Measurements from ENCODE around the gene ENTPD2. TPM values are rescaled to one million over a fixed set of nuclear protein-coding genes. Genes with fewer than 3 reads are reported as not detected.

The ENTPD2 gene
- total RNA-seq, 1 donor from 2014 or later = 0.19 TPM

DNA sequence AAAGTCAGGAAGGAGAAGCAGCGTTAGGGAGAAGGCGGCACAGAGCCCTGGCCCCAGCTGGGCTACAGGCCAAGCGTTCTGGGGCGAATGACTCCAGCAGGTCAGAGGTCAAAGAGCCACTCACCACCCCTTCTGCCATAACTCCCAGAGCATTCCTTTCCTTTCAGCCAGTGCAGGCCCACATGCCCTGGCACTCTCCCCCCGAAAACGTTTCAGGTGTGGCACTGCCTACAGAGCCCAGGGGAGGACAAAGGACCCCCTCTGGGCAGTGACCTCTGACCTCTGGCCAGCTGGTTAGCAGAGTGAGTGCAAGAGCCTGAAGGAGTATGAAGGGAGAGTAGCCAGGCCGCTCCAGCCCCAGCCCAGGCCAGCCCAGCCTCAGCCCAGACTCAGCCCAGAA lies 30.7 kb downstream of the ENTPD2 start:
- H3K9me3 Mint-ChIP-seq (ENCODE audit: low read depth) = no peaks in the 10 kb centered on the region
- H3K27ac Mint-ChIP-seq = no peak overlapping the region
- TF ChIP-seq, protein P1, sequence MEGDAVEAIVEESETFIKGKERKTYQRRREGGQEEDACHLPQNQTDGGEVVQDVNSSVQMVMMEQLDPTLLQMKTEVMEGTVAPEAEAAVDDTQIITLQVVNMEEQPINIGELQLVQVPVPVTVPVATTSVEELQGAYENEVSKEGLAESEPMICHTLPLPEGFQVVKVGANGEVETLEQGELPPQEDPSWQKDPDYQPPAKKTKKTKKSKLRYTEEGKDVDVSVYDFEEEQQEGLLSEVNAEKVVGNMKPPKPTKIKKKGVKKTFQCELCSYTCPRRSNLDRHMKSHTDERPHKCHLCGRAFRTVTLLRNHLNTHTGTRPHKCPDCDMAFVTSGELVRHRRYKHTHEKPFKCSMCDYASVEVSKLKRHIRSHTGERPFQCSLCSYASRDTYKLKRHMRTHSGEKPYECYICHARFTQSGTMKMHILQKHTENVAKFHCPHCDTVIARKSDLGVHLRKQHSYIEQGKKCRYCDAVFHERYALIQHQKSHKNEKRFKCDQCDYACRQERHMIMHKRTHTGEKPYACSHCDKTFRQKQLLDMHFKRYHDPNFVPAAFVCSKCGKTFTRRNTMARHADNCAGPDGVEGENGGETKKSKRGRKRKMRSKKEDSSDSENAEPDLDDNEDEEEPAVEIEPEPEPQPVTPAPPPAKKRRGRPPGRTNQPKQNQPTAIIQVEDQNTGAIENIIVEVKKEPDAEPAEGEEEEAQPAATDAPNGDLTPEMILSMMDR (IDR thresholded peaks at IDR 0.05; ENCODE audit: unreplicated experiment) = no peak
- H3K27me3 Mint-ChIP-seq = peaks cover 3% of the 10 kb centered on the region
- no peaks in the 10 kb centered on the region for H3K36me3 Mint-ChIP-seq (ENCODE audit: insufficient read depth)
- H3K4me3 Mint-ChIP-seq (ENCODE audit: low read depth) = no peak overlapping the region
- peaks cover 2% of the 10 kb centered on the region for H3K4me1 Mint-ChIP-seq (ENCODE audit: low read depth)
- DNase-seq (ENCODE audit: low spot score, unreplicated experiment) = no peak

DNA sequence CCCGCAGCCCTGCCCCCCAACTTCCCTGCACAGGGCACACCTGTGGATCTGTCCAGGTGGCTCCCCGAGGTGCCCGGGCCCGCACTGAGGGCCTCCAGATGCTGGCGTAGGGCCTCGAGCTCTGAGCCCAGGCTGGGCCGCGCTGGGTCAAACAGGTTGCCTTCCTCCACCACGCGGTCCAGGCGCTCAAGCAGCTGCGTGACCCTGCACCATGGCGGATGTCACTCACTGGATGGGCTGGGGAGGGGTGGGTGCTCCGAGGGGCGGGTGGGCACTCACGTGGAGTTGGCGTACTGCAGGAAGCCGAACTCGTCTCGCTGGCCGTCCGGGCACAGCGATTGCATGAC lies 31.2 kb downstream of the ENTPD2 start:
- Mint-ChIP-seq H3K36me3 (ENCODE audit: insufficient read depth) (no peaks in the 10 kb centered on the region), H3K4me3 (ENCODE audit: low read depth) (no peak overlapping the region), H3K27me3 (peaks cover 3% of the 10 kb centered on the region), H3K4me1 (ENCODE audit: low read depth) (peaks cover 2% of the 10 kb centered on the region), H3K9me3 (ENCODE audit: low read depth) (no peaks in the 10 kb centered on the region), H3K27ac (no peak overlapping the region)
- TF ChIP-seq, protein P1 (IDR thresholded peaks at IDR 0.05; ENCODE audit: unreplicated experiment) = no peak
- DNase-seq (ENCODE audit: low spot score, unreplicated experiment) = no peak

DNA sequence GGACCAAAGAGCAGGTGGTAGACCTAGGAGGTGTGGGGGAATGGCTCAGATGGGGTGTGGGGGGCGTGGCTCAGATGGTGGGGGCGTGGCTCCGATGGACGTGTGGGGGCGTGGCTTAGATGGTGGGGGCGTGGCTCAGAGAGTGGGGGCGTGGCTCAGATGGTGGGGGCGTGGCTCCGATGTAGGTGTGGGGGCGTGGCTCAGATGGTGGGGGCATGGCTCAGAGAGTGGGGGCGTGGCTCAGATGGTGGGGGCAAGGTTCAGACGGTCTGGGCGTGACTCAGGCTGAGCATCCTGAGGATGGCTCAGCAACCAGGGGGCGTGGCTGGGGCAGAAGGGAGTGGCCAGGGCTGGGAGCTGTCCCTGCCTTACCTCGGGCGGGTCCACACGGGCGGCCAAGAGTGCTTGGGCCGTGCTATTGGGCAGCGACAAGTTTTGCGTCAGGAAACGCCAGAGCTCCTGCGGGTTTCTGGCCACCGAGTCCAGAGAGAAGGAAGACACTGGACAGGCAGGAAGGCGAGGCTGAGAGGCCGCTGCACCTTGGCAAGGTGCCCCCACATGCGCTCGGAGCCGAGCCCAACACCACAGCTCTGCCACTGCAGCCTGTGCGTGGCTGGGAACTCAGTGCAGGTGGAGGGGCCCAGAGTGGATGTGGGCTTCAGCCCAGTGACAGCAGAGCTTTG lies 31.7 kb downstream of the ENTPD2 start:
- Mint-ChIP-seq H3K4me1 (ENCODE audit: low read depth) (peaks cover under 1% of the 10 kb centered on the region), H3K27me3 (peaks cover under 1% of the 10 kb centered on the region), H3K36me3 (ENCODE audit: insufficient read depth) (no peaks in the 10 kb centered on the region), H3K27ac (no peak overlapping the region), H3K4me3 (ENCODE audit: low read depth) (no peak overlapping the region), H3K9me3 (ENCODE audit: low read depth) (no peaks in the 10 kb centered on the region)
- TF ChIP-seq, protein P1 (IDR thresholded peaks at IDR 0.05; ENCODE audit: unreplicated experiment) = no peak
- no peak for DNase-seq (ENCODE audit: low spot score, unreplicated experiment)

- H3K36me3 Mint-ChIP-seq (ENCODE audit: insufficient read depth) = peaks cover 1% of the 10 kb centered on the region
- H3K4me1 Mint-ChIP-seq (ENCODE audit: low read depth) = no peaks in the 10 kb centered on the region
- H3K27ac Mint-ChIP-seq = no peak overlapping the region
- H3K4me3 Mint-ChIP-seq (ENCODE audit: low read depth) = no peak overlapping the region
- TF ChIP-seq, protein P1 (IDR thresholded peaks at IDR 0.05; ENCODE audit: unreplicated experiment) = no peak
- DNase-seq (ENCODE audit: low spot score, unreplicated experiment) = no peak
- no peaks in the 10 kb centered on the region for H3K27me3 Mint-ChIP-seq
- no peaks in the 10 kb centered on the region for H3K9me3 Mint-ChIP-seq (ENCODE audit: low read depth)
Observed at GRCh38 chr9:137021568-137021978, 32.3 kb downstream of the ENTPD2 start.

- H3K4me1 Mint-ChIP-seq (ENCODE audit: low read depth) = no peaks in the 10 kb centered on the region
- no peak overlapping the region for H3K4me3 Mint-ChIP-seq (ENCODE audit: low read depth)
- H3K27ac Mint-ChIP-seq = no peak overlapping the region
- no peaks in the 10 kb centered on the region for H3K9me3 Mint-ChIP-seq (ENCODE audit: low read depth)
- H3K27me3 Mint-ChIP-seq = no peaks in the 10 kb centered on the region
- peaks cover 1% of the 10 kb centered on the region for H3K36me3 Mint-ChIP-seq (ENCODE audit: insufficient read depth)
- DNase-seq (ENCODE audit: low spot score, unreplicated experiment) = no peak
- TF ChIP-seq, protein P1 (IDR thresholded peaks at IDR 0.05; ENCODE audit: unreplicated experiment) = no peak
Observed at GRCh38 chr9:137020771-137021567, 32.9 kb downstream of the ENTPD2 start.

All from progenitor cell of endocrine pancreas (in vitro differentiated cells).